ENCODE measurements around the gene FAM20A.
"Not testable (repeated sequence)": the region's sequence is repeated elsewhere in the genome, so short reads cannot be mapped to it uniquely, and the experiment has no call there.

FAM20A gene

DNA sequence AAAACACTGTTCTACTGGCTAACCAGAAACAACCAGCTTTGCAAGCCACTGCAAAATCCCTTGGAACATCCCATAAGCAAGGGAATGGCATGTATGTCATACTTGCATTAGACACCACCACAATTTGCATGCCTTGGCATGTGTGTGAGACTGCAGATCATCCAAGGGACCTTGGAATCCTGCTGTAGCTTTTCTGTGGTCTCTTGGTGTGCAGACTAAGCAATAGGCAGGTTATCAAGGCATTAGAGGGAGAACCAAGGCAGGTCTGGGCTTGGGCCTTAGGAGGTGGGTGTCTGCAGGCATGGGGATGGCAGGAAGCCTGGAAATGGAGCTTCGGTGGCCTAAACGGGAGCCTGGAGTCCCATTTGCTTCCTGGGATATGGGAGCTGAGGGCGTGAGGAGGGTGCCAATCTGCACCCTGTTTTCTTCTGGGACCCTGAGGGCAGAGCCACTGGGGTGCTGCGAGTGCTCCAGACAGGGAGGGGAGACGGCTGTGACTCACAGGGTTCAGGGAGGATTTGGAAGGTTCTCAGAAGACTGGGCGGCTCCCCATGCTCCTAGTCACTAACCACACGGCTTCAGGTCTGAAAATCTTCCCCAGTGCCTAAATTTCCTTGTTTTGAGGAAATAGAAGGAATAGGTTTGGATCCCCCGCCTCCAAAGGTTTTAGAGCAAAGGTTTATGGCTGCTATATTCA lies 36.6 kb downstream of the FAM20A start:
- DNase-seq = no peak

DNA sequence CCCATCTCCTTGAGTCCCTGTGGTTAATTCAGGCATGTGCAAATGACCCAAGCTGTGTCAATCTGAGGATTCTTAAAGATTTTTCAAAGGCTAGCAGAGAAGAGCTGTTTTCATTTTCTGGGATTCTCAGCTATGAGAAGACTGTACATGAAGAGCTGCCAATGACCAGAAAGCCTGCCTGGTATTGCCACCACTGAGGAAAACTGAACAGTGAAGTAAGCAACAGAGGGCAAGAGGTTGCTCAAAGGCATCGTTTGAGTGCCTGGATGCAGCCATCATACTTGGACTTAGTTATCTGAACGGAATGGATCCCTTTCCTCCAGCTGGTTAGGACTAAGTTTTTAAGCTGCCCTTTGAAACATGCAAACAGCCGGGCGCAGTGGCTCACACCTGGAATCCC lies 38.4 kb downstream of the FAM20A start:
- no peak for DNase-seq

DNA sequence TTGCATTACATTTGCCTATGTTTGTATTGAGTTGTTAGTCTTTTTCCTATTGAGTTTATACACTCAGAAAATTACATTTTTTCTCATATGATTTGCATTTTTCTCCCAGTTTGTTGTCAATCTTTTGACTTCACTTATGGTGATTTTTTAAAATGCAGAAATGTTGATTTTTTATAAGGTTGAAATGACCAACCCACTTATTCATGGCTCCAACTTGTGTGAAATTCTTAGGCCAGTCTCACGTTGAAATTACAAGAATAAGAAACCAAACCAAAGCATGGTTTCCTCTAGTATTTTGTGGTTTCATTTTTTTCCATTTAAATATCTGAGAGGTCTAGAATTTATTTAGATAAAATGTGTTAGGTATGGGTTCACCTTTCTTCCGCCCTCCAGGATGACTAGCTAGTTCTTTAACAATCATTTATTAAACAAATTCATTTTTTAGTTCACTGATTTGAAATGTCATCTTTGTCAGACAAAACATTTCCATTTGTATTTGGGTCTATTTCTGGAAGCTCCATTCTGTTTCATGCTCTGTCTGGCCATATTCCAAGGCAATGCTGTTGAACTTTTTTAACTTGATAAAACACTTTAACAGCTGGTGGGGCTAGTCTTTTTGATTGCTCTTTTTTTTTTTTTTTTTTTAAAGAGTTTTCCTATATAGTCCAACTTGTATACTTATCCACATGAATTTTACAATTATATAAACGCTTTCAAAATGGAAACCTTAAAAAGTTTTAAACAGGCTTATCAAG lies 40.0 kb downstream of the FAM20A start:
- no peak for DNase-seq

DNA sequence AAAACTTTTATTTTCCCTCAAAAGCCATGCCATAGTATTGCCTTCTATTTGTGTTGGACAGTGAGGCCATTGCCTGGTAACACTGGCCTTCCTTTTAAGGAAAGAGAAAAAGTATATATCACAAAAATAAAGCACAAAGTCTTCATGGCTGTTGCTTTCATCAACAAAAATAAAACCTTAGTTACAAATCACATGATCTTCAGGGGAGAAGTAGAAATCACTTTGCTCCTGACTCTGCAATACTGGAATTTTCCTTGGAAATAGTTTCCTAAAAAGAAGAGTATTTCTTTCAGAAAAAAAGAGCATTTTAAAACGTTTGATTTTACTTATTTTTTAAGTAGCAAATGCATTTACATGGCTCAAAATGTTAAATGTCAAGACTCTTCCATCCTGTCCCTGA lies 41.9 kb downstream of the FAM20A start:
- no peak for DNase-seq

DNA sequence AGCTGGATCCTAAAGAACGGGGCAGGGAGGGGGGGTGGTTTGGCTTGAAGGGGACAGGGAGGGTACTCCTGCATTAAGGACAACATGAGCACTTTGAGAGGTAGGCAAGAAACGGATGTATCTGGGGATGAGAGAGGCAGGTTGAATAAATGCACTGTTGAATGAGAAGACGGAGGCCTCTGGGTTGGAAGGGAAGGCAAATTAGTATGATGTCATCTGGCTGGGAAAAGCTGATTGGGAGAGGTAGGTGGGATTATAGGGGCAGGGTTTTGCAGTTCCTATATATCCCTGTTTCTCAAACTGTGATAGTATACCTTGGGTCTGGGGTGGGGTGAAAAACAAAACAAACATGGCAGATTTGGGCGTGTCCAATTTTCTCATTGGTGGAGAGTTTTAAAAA lies 44.6 kb downstream of the FAM20A start:
- DNase-seq = no peak

DNA sequence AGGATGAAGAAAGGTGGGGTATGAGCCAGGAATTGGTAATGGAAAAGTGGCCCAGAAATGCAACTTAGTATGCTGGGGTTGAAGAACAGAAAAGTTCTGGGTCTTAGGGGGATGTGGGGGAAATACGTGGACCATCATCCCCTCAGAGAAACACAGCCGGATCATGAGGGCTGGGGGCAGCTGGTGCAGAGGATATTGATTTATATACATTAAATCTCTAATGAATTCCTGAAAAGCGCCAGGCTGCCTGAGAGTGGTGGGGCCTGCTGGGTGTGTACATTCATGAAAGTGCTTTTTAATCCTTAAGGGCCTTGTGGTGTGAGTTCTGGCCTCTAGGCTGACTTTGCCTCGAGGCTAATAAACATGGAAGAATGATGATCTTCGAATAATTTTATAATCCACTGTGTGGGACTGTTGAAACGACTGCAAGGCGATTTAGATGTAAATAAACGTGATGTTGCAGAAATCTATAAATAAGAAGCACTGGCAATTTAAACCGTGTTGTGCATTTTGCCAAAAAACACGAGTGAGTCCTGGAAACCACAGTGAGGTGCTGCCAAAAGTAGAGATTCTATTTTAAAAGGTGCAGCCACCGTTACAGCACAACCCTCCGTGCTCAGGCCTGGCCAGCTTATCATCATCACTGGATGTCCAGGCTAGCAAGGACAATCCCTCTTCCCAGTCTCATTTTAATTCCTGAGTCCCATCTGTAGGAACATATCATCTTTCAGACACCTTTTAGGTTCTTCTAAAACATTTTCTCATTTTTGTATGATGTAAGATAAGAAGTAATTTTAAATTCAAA lies 56.9 kb downstream of the FAM20A start:
- DNase-seq = no peak

DNA sequence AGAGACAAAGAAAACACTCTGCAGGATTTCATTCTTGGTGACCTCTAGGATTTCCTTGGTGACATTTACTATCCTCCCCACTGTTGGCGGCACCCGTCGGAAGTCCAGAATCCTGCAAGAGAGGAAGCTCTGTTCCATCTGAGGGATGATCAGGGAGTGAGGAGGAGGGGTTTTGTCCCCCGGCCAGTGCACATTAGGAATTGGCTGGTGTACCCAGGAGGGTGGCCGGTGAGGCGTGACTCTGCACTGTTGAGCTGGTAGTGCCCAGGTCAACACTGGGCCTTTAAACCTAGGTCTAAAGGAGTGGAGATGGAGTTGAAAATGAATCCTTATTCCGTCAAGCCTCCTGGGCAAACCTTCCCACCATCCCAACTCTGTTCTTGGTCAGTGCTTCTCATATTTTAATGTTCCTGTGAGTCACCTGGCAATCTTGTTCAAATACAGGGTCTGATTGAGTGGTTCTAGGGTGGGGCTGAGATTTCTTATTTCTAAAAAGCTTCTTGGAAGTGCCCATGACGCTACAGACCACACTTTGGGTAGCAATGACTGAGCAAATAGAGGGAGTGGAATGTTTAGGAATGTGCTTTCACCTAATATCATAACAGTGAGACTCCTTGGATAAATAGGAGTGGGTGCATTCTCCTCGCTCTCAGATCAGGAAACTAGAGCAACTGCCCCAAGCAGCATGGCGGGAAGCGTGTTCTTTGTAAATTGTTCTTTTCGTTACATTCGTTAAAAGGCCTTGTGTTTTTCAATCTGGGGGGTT lies 58.3 kb downstream of the FAM20A start:
- DNase-seq = no peak

DNA sequence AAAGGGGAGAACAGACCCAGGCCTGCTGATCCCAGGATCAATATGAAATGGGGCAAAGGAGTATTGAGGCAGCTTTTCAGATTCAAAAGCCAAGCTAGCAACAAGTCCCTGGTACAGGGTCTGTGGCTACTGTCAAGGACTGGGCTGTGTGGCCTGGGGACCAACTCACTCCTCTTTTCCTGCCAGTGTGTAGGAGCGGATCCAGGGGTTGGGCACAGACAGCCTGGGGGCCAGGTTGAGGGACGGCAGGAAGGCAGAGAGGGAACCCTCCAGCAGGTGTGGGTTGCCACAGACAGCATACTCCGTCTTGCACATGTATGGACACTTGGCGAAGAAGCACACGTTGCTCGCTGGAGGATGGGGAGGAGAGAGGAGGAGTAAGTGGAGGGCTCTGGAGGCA lies 59.4 kb downstream of the FAM20A start:
- DNase-seq = no peak

DNA sequence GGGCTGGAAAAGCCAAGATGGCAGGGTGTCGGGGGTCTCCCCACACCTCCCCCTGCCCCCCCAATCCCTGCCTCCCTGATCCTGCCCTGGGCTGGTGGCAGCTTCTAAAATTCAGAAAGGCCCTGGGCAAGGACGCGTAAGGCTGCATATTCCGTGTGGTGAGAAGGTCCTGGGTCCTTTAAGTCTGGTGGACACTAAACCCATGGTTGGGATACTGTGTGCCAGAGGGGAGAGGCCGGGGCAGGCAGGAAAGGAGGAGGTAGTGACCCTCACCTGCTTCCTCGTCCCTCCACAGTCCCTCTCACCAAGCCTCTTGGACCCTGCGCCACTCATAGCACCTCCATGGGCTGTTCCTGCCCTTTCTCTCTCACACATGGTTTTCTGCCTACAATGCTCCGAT lies 60.2 kb downstream of the FAM20A start:
- DNase-seq = no peak

DNA sequence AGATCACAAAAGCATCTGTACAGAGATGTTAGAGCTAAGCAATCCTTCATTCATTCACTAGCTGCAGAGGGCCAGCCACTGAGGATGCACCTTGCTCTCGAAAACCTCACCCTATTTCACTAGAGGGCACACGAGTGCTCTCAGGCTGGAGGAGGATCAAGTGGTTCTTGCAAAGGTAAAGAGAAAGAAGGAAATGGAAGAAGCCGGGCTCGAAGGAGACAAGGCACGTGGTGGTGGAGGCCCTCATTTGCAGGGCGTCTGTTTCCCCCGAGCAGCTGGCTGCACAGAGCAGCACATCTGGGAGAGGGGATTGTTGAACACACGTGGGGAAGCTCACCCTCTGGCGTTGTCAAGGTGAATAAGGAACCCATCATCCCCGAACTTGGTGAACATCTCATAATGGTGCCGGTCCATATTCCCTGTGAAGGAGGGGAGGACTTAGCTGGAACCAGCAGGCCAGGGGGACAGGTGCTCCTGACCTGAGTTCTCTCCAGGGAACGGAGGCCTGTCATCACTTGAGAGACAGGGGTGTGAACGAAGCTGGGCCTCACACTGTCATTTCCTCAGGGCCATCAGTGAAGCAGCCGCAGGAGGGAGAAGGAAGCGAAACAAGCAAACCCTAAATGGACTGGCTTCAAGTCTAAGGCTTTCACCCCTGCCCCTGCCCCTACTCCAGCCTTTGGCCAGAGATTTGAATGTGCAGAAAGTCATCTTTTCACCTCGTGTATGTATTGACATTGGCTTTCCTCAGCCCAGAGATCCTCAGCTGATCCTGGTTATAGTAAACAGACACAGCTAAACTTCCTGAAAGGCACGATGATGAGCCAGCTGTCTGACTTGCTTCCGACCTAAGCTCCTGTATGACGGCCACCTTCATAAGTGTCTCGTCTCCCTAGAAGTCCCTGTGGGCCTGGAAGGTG lies 61.4 kb downstream of the FAM20A start:
- no peak for DNase-seq

DNA sequence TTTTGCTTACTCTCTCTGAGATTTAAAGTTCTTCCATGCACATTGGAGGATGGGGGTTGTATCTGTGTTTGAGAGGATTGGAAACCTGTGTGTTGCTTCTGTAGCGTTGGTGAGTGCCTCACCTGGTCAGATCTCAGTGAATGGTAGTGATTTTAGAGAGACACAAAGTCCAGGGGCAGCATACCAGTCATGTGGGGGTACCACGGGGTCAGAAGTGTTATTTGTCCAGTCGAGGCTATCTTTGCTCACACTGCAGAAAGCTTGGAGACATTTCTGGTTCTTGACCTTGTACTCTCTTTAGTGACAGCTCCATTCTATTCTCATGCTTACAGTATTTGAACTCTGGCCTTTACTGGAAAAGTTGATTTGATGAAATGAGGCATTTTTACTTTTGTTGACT lies 65.2 kb downstream of the FAM20A start:
- no peak for DNase-seq

DNA sequence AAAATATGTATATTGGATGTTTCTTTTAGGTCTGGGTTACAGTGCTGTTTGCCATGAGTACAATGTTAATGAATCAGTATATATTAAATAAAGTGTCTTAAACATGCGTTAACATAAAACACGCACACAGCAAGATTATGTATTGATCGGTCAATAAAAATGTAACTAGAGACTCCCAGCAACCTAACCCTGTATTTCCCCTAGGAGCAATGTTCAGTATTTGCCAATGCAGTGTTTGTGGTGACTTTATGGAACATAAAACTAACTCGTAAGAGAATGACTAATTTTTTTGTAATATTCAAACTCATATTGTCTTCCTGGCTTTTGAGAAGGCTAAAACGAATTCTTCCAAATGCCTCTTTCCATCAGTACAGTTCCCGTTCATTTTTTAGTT lies 66.5 kb downstream of the FAM20A start:
- no peak for DNase-seq

DNA sequence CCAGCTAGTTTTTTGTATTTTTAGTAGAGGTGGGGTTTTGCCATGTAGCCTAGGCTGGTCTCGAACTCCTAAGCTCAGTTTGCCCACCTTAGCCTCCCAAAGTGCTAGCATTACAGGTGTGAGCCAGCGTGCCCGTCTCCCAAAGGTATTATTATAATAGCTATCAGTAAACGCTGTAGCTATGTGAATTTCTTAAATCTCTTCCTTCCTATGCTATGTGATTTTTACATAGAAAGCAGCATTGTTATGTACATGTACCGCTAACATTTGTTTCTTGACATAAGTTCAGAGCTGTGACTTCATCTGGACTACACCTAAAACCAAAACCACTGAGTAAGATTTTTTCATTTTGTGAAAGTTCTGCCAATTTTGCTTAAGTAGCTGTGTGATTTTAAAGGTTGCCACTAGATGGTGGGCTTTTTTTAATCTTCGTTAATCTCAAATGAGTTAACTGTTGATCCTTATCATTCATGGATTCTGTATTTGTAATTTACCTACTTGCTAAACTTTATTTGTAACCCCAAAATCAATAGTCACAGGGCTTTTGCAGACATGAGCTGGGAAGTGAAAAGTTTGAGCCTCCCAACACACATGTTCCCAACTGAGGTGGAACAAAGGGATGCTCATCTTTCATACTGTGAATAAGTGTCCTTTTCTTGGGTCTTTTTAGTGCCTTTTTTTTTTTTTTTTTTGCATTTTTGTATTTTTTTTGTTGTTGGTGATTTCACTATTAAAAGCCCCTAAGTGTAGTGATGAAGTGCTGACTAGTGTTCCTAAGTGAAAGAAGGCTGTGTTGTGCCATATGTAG lies 67.1 kb downstream of the FAM20A start:
- DNase-seq = no peak

DNA sequence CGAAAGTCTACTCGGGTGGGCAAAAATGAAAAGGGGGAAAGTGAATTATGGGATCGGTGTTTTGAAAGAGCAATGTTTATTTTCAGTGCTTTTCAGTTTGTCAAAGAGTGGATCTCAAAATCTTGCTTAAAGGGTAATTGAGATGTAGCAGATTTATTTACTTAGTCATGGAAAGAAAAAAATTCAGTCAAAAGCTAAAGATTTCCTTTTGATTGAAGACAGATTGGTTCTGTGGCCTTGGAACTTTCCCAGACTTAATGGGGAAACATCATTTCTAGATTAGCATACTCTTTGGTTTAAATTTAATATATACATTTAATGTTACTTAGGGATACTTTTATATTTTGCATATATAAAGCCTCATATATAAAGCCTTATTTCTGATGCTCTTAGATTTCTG lies 68.3 kb downstream of the FAM20A start:
- no peak for DNase-seq

DNA sequence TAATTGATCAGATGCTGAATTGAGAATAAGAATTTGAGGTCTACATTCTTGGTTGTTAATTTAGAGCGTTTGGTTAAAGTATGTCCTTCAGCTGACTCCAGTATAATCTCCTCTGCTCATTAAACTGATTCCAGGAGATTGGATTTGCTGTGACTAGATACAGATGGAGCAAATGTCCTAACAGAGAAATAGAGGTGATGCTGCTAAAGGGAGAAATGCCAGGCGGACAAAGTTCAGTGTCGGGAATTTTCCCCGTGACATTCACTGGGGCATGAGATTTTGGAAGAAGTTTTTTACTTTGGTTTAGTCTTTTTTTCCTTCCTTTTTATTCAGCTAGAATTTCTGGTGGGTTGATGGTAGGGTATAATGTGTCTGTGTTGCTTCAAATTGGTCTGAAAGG lies 69.9 kb downstream of the FAM20A start:
- no peak for DNase-seq

DNA sequence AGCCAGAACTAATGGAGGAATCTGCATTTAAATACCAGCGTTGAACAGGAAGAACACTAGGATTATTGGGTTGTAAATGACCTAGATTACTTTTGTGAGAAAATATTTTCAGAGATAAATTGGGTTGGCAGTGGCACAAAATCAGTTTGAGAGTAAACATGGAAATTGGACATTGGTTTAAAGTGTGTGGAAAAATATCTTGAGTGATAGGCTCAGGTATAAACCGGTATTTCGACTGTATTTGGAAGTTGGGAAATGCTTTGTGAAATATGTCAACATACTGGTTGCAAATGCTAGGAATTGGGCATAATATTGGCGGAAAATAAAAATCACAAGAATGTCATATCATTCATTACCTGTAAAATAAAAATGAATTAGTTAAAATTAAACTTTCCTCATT lies 73.9 kb downstream of the FAM20A start:
- DNase-seq = no peak

DNA sequence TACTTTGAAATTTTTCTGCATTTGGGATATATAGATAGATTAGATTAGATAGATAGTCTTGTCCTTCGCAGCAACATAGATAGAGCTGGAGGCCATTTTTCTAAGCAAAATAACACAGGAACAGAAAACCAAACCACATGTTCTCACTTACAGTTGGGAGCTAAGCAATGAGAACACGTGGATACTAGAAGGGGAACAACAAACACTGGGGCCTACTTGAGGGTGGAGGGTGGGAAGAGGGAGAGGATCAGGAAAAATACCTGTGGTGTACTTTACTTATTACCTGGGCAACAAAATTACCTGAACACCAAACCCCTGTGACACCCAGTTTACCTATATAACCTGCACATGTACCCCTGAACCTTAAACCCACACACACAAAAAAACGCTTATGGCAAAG lies 74.6 kb downstream of the FAM20A start:
- no peak for DNase-seq

DNA sequence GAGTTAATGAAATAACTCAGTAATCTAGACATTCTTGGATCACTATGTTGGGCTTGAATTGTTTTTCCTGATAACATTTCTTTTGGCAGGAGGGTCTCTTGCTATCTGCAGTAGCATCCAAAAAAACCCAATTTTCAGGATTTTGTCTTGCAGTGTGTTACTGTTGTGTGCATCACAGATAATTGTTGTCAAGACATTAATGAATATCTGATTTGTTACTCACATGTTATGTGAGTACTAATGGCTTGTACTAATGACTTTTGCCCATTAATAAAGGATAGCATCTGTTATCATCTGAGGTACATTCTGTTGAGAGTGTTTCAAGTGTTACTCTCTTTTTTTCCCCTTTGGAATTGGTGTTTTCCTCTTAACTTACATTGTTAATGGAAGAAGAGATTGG lies 78.9 kb downstream of the FAM20A start:
- no peak for DNase-seq

DNA sequence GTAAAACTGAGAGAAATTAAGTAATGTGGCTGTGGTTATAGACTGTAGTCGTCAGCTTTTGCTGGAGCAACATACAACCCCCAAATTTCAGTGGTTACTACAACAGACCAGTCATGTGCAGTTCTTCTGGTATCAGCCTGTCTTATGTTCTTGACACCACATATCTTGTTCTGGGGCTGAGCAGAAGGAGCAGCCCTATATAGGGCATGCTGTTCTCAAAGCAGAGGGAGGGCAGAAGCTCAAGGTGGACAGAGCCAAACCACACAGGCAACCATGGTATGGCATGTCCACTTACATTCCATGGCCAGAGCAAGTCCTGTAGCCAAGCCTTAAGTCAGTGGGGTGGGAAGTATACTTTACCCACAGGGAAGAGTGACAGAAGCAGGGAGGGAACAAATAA lies 81.3 kb downstream of the FAM20A start:
- DNase-seq = no peak

DNA sequence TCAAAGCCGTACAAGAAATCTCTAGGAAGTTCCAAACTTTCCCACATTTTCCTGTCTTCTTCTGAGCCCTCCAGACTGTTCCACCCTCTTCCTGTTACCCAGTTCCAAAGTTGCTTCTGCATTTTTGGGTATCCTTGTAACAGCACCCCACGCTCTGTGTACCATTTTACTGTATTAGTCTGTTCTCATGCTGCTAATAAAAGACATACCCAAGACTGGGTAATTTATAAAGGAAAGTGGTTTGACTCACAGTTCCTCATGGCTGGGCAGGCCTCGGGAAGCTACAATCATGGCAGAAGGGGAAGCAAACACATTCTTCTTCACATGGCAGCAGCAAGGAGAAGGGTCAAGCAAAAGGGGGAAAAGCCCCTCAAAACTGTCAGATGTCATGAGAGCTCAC lies 82.1 kb downstream of the FAM20A start:
- not testable (repeated sequence) for DNase-seq

All from activated CD8-positive, alpha-beta memory T cell treated with anti-CD3 and anti-CD28 coated beads, Interleukin-2, amount 50 U/mL, for 48 hours (primary cell).